ENCODE measurements around the gene TEDDM1.

DNA sequence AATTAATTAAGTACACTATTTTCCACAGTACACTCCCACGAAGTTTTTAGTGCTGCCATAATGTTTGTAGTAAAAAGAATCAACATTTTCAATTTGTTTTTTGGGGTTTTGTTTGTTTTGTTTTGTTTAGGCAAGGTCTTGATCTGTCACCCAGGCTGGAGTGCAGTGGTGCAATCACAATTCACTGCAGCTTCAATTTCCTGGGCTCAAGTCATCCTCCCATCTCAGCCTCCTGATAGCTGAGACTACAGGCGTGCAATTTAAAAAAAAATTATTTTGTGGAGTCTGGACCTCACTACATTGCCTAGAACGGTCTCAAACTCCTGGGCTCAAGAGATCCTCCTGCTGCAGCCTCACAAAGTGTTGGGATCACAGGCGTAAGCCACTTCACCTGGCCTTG, 20.3 kb downstream of the TEDDM1 start:
- no peak for TF ChIP-seq POLR2A (IDR thresholded peaks at IDR 0.05)
- TF ChIP-seq, protein P1, sequence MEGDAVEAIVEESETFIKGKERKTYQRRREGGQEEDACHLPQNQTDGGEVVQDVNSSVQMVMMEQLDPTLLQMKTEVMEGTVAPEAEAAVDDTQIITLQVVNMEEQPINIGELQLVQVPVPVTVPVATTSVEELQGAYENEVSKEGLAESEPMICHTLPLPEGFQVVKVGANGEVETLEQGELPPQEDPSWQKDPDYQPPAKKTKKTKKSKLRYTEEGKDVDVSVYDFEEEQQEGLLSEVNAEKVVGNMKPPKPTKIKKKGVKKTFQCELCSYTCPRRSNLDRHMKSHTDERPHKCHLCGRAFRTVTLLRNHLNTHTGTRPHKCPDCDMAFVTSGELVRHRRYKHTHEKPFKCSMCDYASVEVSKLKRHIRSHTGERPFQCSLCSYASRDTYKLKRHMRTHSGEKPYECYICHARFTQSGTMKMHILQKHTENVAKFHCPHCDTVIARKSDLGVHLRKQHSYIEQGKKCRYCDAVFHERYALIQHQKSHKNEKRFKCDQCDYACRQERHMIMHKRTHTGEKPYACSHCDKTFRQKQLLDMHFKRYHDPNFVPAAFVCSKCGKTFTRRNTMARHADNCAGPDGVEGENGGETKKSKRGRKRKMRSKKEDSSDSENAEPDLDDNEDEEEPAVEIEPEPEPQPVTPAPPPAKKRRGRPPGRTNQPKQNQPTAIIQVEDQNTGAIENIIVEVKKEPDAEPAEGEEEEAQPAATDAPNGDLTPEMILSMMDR (IDR thresholded peaks at IDR 0.05), result no peak
- TF ChIP-seq EP300 (IDR thresholded peaks at IDR 0.05), result no peak
- no peak for TF ChIP-seq POLR2AphosphoS5 (IDR thresholded peaks at IDR 0.05)

All from stomach (tissue), 4 donors.